Adrenal gland (tissue), 12 donors: ENCODE data around the gene B4GALT7. TPM values are rescaled to one million over a fixed set of nuclear protein-coding genes. Genes with fewer than 3 reads are reported as not detected.

ENCODE experiments used
- DNase-seq, 7 donors: peaks; one replicate each; pipeline ENCODE4 v3.0.0-alpha.2; 2019 to 2020
- H3K27ac ChIP-seq, 5 donors: fragments of 200-600 bp; sonication (generic) in 4 of 5; 1 replicate in 3 of 5; 2 replicates in 2 of 5; pipeline versions ENCODE4 v1.5.1 to v1.8.0; 2016 to 2020; ENCODE audit warnings: mild to moderate bottlenecking in 1 of 5
- H3K27me3 ChIP-seq: fragments of 200-600 bp; 2 replicates; pipeline ENCODE4 v1.8.0; 2021
- H3K36me3 ChIP-seq, 2 donors: fragments of 200-600 bp; replicated peaks in 1 of 2; 1 replicate in 1 of 2; 2 replicates in 1 of 2; pipeline versions ENCODE4 v1.5.1 to v1.8.0; 2018 to 2022
- H3K4me1 ChIP-seq, 2 donors: fragments of 200-600 bp; replicated peaks in 1 of 2; 1 replicate in 1 of 2; 2 replicates in 1 of 2; pipeline versions ENCODE4 v1.5.1 to v1.8.0; 2018 to 2021
- H3K4me3 ChIP-seq, 4 donors: fragments of 200-600 bp; sonication (generic) in 3 of 4; one replicate each; pipeline ENCODE4 v1.5.1; 2016 to 2018
- H3K9me3 ChIP-seq, 3 donors: fragments of 200-600 bp; sonication (generic) in 1 of 3; replicated peaks in 1 of 3; 1 replicate in 2 of 3; 2 replicates in 1 of 3; pipeline versions ENCODE4 v1.5.1 to v1.8.0; 2016 to 2021
- CTCF ChIP-seq, 6 experiments: fragments of 450-650 bp in 4 of 6; fragments of 200-600 bp in 2 of 6; sonication (generic) in 1 of 6; IDR thresholded peaks; 1 replicate in 5 of 6; 2 replicates in 1 of 6; pipeline versions ENCODE4 v1.5.1 to v1.8.0; 2016 to 2021; ENCODE audit warnings: antibody characterized with exemption in 6 of 6, mild to moderate bottlenecking in 2 of 6, moderate library complexity in 1 of 6
- POLR2A ChIP-seq, 2 donors: fragments of 450-650 bp; IDR thresholded peaks; one replicate each; pipeline ENCODE4 v1.6.1; 2017; ENCODE audit warnings: antibody characterized with exemption in 2 of 2, mild to moderate bottlenecking in 2 of 2, moderate library complexity in 1 of 2
- WGBS, 4 donors: extraction: QIAGEN DNeasy Blood & Tissue Kit in 2 of 4; methylation state at CpG; one replicate each; pipeline versions ENCODE4 v1.1.5 to v1.1.7; 2013 to 2017; 5-methylcytosine and 5-hydroxymethylcytosine counted together
- intact Hi-C, 2 donors: fragments of 100-400 bp; cut with DNase I; formaldehyde crosslinking; loops; one replicate each; pipeline versions ENCODE4 v1.14.1 to v1.15.0; 2022 to 2023
- polyA plus RNA-seq, 3 donors: library from polyadenylated mRNA; stranded (reverse); fragments of 200-250 nt in 2 of 3; fragments of 350-450 nt in 1 of 3; fragmentation: Illumina TruSeq in 1 of 3; extraction: RNeasy Lipid Tissue Mini Kit (QIAGEN cat#74804) in 1 of 3; gene quantifications; one replicate each; pipeline ENCODE4 v1.2.3, GENCODE V29; 2013 to 2014
- total RNA-seq, 9 donors: library from RNA; depleted of rRNA in 4 of 9; stranded (reverse); fragments of >200 nt in 4 of 9; fragments of 120-200 nt in 1 of 9; fragmentation: NEBNext Ultra II Directional in 1 of 9; extraction: Animal tissue kit (Norgen Biotek cat#: 25700) in 1 of 9; gene quantifications; one replicate each; pipeline versions ENCODE4 v1.1.0 to v1.2.4, GENCODE V29; 2013 to 2023
- donor health status: healthy with polysubstance abuse.
- donor health status: Bipolar disorder and iron deficiency.
- donor health status: DM: yes; HTN: yes; CAD: no.
- donor health status: DM: no; HTN: no; CAD: no.
- donor health status: DM: no; HTN: no; CAD: no.
- donor health status: DM: yes; HTN: yes; CAD: no.

The B4GALT7 gene
- total and polyA plus RNA-seq, 12 donors: 22.7 to 131 (median 43.8) TPM

GRCh38 chr5:177593511-177593910 is 6.4 kb upstream of the B4GALT7 start:
- no peaks in the 10 kb centered on the region for H3K27me3 ChIP-seq
- H3K36me3 ChIP-seq: peaks cover 0 to 36% of the 10 kb centered on the region in 2 donors
- H3K27ac ChIP-seq: no peak overlapping the region
- no peak for DNase-seq
- H3K4me3 ChIP-seq: no peak overlapping the region
- intact Hi-C loops: no loop called here
- H3K4me1 ChIP-seq: peaks cover 5 to 16% of the 10 kb centered on the region in 2 donors
- TF ChIP-seq CTCF (IDR thresholded peaks at IDR 0.05) (no peak), POLR2A (IDR thresholded peaks at IDR 0.05) (no peak)
- H3K9me3 ChIP-seq: no peaks in the 10 kb centered on the region
- 86 to 98% (median 91%) methylated on average over 3 of the region's 3 CpGs for WGBS, 4 donors

- 84 to 89% (median 85%) methylated on average over 8 of the region's 8 CpGs for WGBS, 4 donors
- H3K27ac ChIP-seq: no peak overlapping the region
- TF ChIP-seq CTCF (IDR thresholded peaks at IDR 0.05) (no peak), POLR2A (IDR thresholded peaks at IDR 0.05) (no peak)
- no peak for DNase-seq
- peaks cover 0 to 36% of the 10 kb centered on the region in 2 donors for H3K36me3 ChIP-seq
- H3K27me3 ChIP-seq: no peaks in the 10 kb centered on the region
- H3K4me3 ChIP-seq: no peak overlapping the region
- H3K9me3 ChIP-seq: no peaks in the 10 kb centered on the region
- intact Hi-C loops: no loop called here
- peaks cover 7 to 16% of the 10 kb centered on the region in 2 donors for H3K4me1 ChIP-seq
Measured at GRCh38 chr5:177594071-177594470, 5.9 kb upstream of the B4GALT7 start.

- DNase-seq: no peak
- no peak overlapping the region for H3K4me3 ChIP-seq
- peaks cover 10 to 16% of the 10 kb centered on the region in 2 donors for H3K4me1 ChIP-seq
- H3K36me3 ChIP-seq: peaks cover 0 to 36% of the 10 kb centered on the region in 2 donors
- intact Hi-C loops: no loop called here
- TF ChIP-seq CTCF (IDR thresholded peaks at IDR 0.05): no peak
- TF ChIP-seq POLR2A (IDR thresholded peaks at IDR 0.05): no peak
- no peaks in the 10 kb centered on the region for H3K27me3 ChIP-seq
- H3K27ac ChIP-seq: no peak overlapping the region
- H3K9me3 ChIP-seq: no peaks in the 10 kb centered on the region
- WGBS, 4 donors: 88 to 98% (median 93%) methylated on average over 5 to 8 of the region's 8 CpGs; no CpG with 5 or more reads in 1 of the 4 donors
Measured at GRCh38 chr5:177595026-177595585, 4.8 kb upstream of the B4GALT7 start.

- peaks cover 0 to 36% of the 10 kb centered on the region in 2 donors for H3K36me3 ChIP-seq
- H3K4me3 ChIP-seq: no peak overlapping the region
- no peak overlapping the region for H3K27ac ChIP-seq
- 88 to 100% (median 96%) methylated on average over 2 of the region's 2 CpGs for WGBS, 4 donors
- no peaks in the 10 kb centered on the region for H3K27me3 ChIP-seq
- intact Hi-C loops: no loop called here
- H3K9me3 ChIP-seq: no peaks in the 10 kb centered on the region
- TF ChIP-seq CTCF (IDR thresholded peaks at IDR 0.05) (no peak), POLR2A (IDR thresholded peaks at IDR 0.05) (no peak)
- DNase-seq: no peak
- peaks cover 15 to 22% of the 10 kb centered on the region in 2 donors for H3K4me1 ChIP-seq
Measured at GRCh38 chr5:177595991-177596774, 3.7 kb upstream of the B4GALT7 start.
